Trophoblast cell (in vitro differentiated cells and primary cell): ENCODE data around the gene PREP.

Experiments used
- DNase-seq, 2 donors: peaks; one replicate each; pipeline ENCODE4 v3.0.0-alpha.2; 2016
- H2AFZ ChIP-seq: 2 replicates; pipeline ENCODE4 v1.6.1; 2013; ENCODE audit warnings: low read length, moderate library complexity, mild to moderate bottlenecking; ENCODE audit not compliant: insufficient read depth, poor library complexity
- H2AK5ac ChIP-seq: 2 replicates; pipeline ENCODE4 v1.6.1; 2013; ENCODE audit warnings: mild to moderate bottlenecking, low read length
- H2BK120ac ChIP-seq: 2 replicates; pipeline ENCODE4 v1.6.1; 2013; ENCODE audit warnings: low read length, mild to moderate bottlenecking, moderate library complexity; ENCODE audit not compliant: insufficient read depth, poor library complexity
- H2BK12ac ChIP-seq: 2 replicates; pipeline ENCODE4 v1.6.1; 2013; ENCODE audit warnings: mild to moderate bottlenecking, low read length, moderate library complexity
- H2BK5ac ChIP-seq: 2 replicates; pipeline ENCODE4 v1.6.1; 2013; ENCODE audit warnings: low read length, low read depth, moderate library complexity, mild to moderate bottlenecking; ENCODE audit not compliant: poor library complexity
- H3K14ac ChIP-seq: 2 replicates; pipeline ENCODE4 v1.6.1; 2013; ENCODE audit warnings: mild to moderate bottlenecking, low read length
- H3K18ac ChIP-seq: 2 replicates; pipeline ENCODE4 v1.6.1; 2013; ENCODE audit warnings: mild to moderate bottlenecking, low read length
- H3K23ac ChIP-seq: 2 replicates; pipeline ENCODE4 v1.6.1; 2013; ENCODE audit warnings: low read length
- H3K27ac ChIP-seq: 2 replicates; pipeline ENCODE4 v1.5.1; 2013; ENCODE audit warnings: low read depth, mild to moderate bottlenecking, inconsistent platforms, low read length, moderate library complexity
- H3K27me3 ChIP-seq: 2 replicates; pipeline ENCODE4 v1.6.1; 2013; ENCODE audit warnings: inconsistent platforms, mild to moderate bottlenecking, low read length, moderate library complexity; ENCODE audit not compliant: insufficient read depth
- H3K36me3 ChIP-seq, 2 experiments: 1 replicate in 1 of 2; 2 replicates in 1 of 2; pipeline ENCODE4 v1.6.1; 2013; ENCODE audit warnings: low read length in 2 of 2, mild to moderate bottlenecking in 2 of 2, moderate library complexity in 1 of 2; ENCODE audit not compliant: insufficient read depth in 2 of 2, control insufficient read depth in 1 of 2
- H3K4ac ChIP-seq: 2 replicates; pipeline ENCODE4 v1.6.1; 2013; ENCODE audit warnings: low read depth, mild to moderate bottlenecking, low read length, moderate library complexity
- H3K4me1 ChIP-seq, 2 experiments: 1 replicate in 1 of 2; 2 replicates in 1 of 2; pipeline ENCODE4 v1.6.1; 2013; ENCODE audit warnings: low read length in 2 of 2, mild to moderate bottlenecking in 2 of 2, moderate library complexity in 1 of 2; ENCODE audit not compliant: insufficient read depth in 2 of 2, control insufficient read depth in 1 of 2
- H3K4me2 ChIP-seq: 2 replicates; pipeline ENCODE4 v1.6.1; 2013; ENCODE audit warnings: inconsistent platforms, mild to moderate bottlenecking, low read length, moderate library complexity
- H3K4me3 ChIP-seq: 2 replicates; pipeline ENCODE4 v1.5.1; 2013; ENCODE audit warnings: mild to moderate bottlenecking, low read depth, low read length, inconsistent platforms
- H3K79me1 ChIP-seq: one replicate; pipeline ENCODE4 v1.6.1; 2013; ENCODE audit warnings: low read length
- H3K79me2 ChIP-seq: 2 replicates; pipeline ENCODE4 v1.6.1; 2013; ENCODE audit warnings: low read length, mild to moderate bottlenecking; ENCODE audit not compliant: control insufficient read depth, insufficient read depth, poor library complexity
- H3K9ac ChIP-seq: 2 replicates; pipeline ENCODE4 v1.6.1; 2013; ENCODE audit warnings: mild to moderate bottlenecking, low read length
- H3K9me3 ChIP-seq: 2 replicates; pipeline ENCODE4 v1.6.1; 2013; ENCODE audit warnings: low read depth, mild to moderate bottlenecking, control low read depth, inconsistent platforms, low read length; ENCODE audit not compliant: insufficient read depth
- H4K12ac ChIP-seq: 2 replicates; pipeline ENCODE4 v1.6.1; 2013; ENCODE audit warnings: low read depth, mild to moderate bottlenecking, low read length, moderate library complexity
- H4K8ac ChIP-seq: 2 replicates; pipeline ENCODE4 v1.6.1; 2013; ENCODE audit warnings: low read depth, mild to moderate bottlenecking, low read length, moderate library complexity
- H4K91ac ChIP-seq: one replicate; pipeline ENCODE4 v1.6.1; 2013; ENCODE audit warnings: low read depth, mild to moderate bottlenecking, low read length, moderate library complexity
- WGBS: extraction: QIAGEN DNeasy Blood & Tissue Kit; methylation state at CpG from one replicate; pipeline ENCODE4 v1.1.7; 2013; ENCODE audit warnings: missing lambda C conversion rate; ENCODE audit not compliant: insufficient read length, insufficient coverage; ENCODE audit errors: extremely low coverage; 5-methylcytosine and 5-hydroxymethylcytosine counted together

Gene PREP

DNA sequence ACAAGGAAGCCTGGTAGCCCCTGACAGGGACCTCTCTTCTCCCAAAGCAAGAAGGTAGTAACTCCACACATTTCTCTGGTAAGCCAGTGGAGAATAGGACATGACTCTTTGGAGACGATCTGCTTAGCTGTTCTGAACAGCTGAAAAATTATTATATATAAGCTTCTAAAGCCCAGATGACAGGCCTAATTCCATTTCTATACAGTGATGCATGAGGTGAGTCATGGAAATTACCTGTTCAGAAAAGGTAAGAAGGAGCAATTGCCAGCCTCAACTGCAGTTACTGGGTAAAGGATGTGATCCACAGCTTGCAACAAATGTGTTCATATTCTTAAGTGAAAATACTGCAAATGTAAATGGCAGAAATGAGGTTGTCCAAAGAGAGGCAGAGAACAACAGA, 54.0 kb downstream of the PREP start:
- WGBS = no CpG with 5 or more reads among the region's 1 CpG
- no peaks in the 10 kb centered on the region for H3K27me3 ChIP-seq

DNA sequence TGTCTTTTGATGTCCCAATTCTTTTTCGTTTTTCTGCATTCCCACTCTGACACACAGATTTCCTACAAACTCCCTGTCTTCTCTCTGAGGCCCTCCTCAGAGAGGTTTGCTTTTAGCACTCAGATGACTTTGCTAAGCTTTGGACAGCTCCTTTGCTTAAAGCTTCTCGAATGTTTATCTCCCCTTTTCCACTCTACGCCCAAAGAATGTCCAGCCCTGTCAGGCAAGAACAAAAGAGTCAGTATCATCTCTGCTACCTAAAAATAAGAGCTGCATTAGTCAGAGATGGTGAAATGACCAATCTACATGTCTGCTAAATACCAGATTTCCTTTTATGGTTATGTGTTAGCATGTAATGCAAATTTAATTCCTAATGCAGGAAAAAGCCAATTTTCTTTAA, 56.8 kb downstream of the PREP start:
- H3K9ac ChIP-seq = no peak overlapping the region
- no peak overlapping the region for H2BK12ac ChIP-seq
- peaks cover 4 to 8% of the 10 kb centered on the region in 2 experiments for H3K36me3 ChIP-seq
- H4K12ac ChIP-seq = no peak overlapping the region
- H2AFZ ChIP-seq = no peak overlapping the region
- no peak overlapping the region for H3K4ac ChIP-seq
- no peaks in the 10 kb centered on the region for H3K9me3 ChIP-seq
- H3K4me1 ChIP-seq = peaks cover 0 to 3% of the 10 kb centered on the region in 2 experiments
- H3K4me2 ChIP-seq = no peak overlapping the region
- no peak overlapping the region for H2AK5ac ChIP-seq
- peak in 1 of 2 donors; percentile 9 for DNase-seq
- no peak overlapping the region for H4K8ac ChIP-seq
- no peak overlapping the region for H3K14ac ChIP-seq
- no peaks in the 10 kb centered on the region for H3K27me3 ChIP-seq
- no peak overlapping the region for H4K91ac ChIP-seq
- H3K79me1 ChIP-seq = no peaks in the 10 kb centered on the region
- no peak overlapping the region for H3K27ac ChIP-seq
- no peaks in the 10 kb centered on the region for H3K79me2 ChIP-seq
- no peak overlapping the region for H3K23ac ChIP-seq
- H3K18ac ChIP-seq = no peak overlapping the region
- WGBS = no CpG with 5 or more reads among the region's 3 CpGs
- no peak overlapping the region for H2BK120ac ChIP-seq
- H3K4me3 ChIP-seq = no peak overlapping the region
- H2BK5ac ChIP-seq = no peak overlapping the region

More for the DNA sequence above, 54.0 kb downstream of the PREP start:
- Histone ChIP-seq H3K4me2 (no peak overlapping the region), H4K8ac (no peak overlapping the region), H3K9me3 (no peaks in the 10 kb centered on the region), H3K4me1 (peaks cover 0 to 3% of the 10 kb centered on the region in 2 experiments), H3K36me3 (peaks cover 6 to 13% of the 10 kb centered on the region in 2 experiments), H3K9ac (no peak overlapping the region), H3K23ac (no peak overlapping the region), H3K14ac (no peak overlapping the region), H2AK5ac (no peak overlapping the region), H3K27ac (no peak overlapping the region), H2BK12ac (no peak overlapping the region), H3K4ac (no peak overlapping the region), H2BK5ac (no peak overlapping the region), H3K4me3 (no peak overlapping the region), H2BK120ac (no peak overlapping the region), H4K12ac (no peak overlapping the region), H2AFZ (no peak overlapping the region), H3K79me2 (no peaks in the 10 kb centered on the region), H4K91ac (no peak overlapping the region), H3K18ac (no peak overlapping the region), H3K79me1 (no peaks in the 10 kb centered on the region)
- no peak for DNase-seq

DNA sequence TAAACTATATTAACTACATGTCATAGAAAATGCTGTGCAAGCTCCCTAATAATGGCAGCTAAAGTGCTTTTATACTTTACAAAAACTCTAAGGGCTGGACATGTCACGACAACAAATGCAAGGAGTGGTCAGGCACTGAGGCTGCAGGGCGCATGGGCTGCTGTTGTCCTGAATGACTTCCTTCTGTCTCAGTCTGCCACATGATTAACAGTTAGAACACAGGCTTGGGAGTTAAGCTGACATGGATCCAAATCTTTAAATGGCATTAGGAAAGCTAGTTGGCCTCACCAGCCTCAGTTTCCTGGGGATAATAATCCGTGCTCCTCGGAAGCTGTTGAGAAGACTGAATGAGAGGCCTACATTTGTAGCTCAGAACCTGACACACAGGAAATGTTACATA, 57.4 kb downstream of the PREP start:
- no peak overlapping the region for H2BK12ac ChIP-seq
- no peak overlapping the region for H3K4me3 ChIP-seq
- H3K36me3 ChIP-seq = peaks cover 4 to 8% of the 10 kb centered on the region in 2 experiments
- no peak overlapping the region for H3K23ac ChIP-seq
- no peak overlapping the region for H4K12ac ChIP-seq
- H3K14ac ChIP-seq = no peak overlapping the region
- no peak overlapping the region for H2AFZ ChIP-seq
- H4K8ac ChIP-seq = no peak overlapping the region
- no peak overlapping the region for H4K91ac ChIP-seq
- H2AK5ac ChIP-seq = no peak overlapping the region
- H3K9me3 ChIP-seq = no peaks in the 10 kb centered on the region
- H3K18ac ChIP-seq = no peak overlapping the region
- no peak overlapping the region for H3K4me2 ChIP-seq
- H2BK120ac ChIP-seq = no peak overlapping the region
- no peaks in the 10 kb centered on the region for H3K27me3 ChIP-seq
- H3K79me1 ChIP-seq = no peaks in the 10 kb centered on the region
- no peak overlapping the region for H3K27ac ChIP-seq
- H3K79me2 ChIP-seq = no peaks in the 10 kb centered on the region
- no peak for DNase-seq
- H3K4me1 ChIP-seq = peaks cover 0 to 3% of the 10 kb centered on the region in 2 experiments
- no CpG with 5 or more reads among the region's 4 CpGs for WGBS
- H2BK5ac ChIP-seq = no peak overlapping the region
- H3K9ac ChIP-seq = no peak overlapping the region
- H3K4ac ChIP-seq = no peak overlapping the region

DNA sequence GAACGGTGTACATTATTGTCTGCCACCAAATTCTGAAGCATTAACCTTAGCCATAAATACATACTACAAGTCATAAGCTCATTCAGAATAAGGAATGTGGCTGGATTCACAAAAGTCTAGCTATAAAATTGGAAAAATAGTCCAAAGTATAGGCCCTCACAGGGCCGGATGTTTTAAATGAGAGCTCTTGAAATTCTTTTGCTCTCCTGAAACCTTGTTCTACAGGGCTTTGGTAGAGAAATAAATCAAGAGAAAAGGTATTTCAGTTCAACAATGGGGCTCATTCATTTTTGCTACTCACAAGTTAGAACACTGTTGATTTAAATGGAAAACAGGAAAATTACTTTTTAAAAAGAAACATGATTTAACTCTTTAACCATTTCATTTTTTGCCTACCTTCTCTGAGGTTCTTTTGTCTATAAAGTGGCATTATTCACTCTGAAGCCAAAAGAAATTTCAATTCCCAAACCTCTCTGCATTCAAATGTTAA, 58.0 kb downstream of the PREP start:
- Histone ChIP-seq H2BK5ac (no peak overlapping the region), H4K8ac (no peak overlapping the region), H4K12ac (no peak overlapping the region), H3K4ac (no peak overlapping the region), H3K27ac (no peak overlapping the region), H3K18ac (no peak overlapping the region), H3K79me2 (no peaks in the 10 kb centered on the region), H4K91ac (no peak overlapping the region), H3K9me3 (no peaks in the 10 kb centered on the region), H3K27me3 (no peaks in the 10 kb centered on the region), H3K4me2 (no peak overlapping the region), H3K4me1 (peaks cover 0 to 3% of the 10 kb centered on the region in 2 experiments), H2AFZ (no peak overlapping the region), H2AK5ac (no peak overlapping the region), H3K79me1 (no peaks in the 10 kb centered on the region), H2BK12ac (no peak overlapping the region), H3K36me3 (peaks cover 4 to 8% of the 10 kb centered on the region in 2 experiments), H2BK120ac (no peak overlapping the region), H3K14ac (no peak overlapping the region), H3K9ac (no peak overlapping the region), H3K23ac (no peak overlapping the region), H3K4me3 (no peak overlapping the region)
- DNase-seq = no peak
- WGBS = no CpG with 5 or more reads among the region's 2 CpGs
